ENCODE data around the gene IRGM.
"Not testable (repeated sequence)": the region's sequence is repeated elsewhere in the genome, so short reads cannot be mapped to it uniquely, and the experiment has no call there.

DNA sequence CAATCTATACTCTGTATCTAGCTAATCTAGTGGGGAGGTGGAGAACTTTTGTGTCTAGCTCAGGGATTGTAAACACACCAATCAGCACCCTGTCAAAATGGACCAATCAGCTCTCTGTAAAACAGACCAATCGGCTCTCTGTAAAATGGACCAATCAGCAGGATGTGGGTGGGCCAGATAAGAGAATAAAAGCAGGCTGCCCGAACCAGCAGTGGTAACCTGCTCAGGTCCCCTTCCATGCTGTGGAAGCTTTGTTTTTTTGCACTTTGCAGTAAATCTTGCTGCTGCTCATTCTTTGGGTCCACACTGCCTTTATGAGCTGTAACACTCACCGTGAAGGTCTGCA is at the start of gene IRGM:
- not testable (repeated sequence) for TF ChIP-seq CTCF (IDR thresholded peaks at IDR 0.05; ENCODE audit: poor library complexity, severe bottlenecking); SMC3 (conservative IDR thresholded peaks at IDR 0.05; ENCODE audit: poor library complexity); TAF1 (IDR thresholded peaks at IDR 0.05; ENCODE audit: low read depth); EZH2 (IDR thresholded peaks at IDR 0.05; ENCODE audit: borderline replicate concordance, insufficient read depth, low read length, poor library complexity, severe bottlenecking); POLR2AphosphoS5 (IDR thresholded peaks at IDR 0.05); EP300 (conservative IDR thresholded peaks at IDR 0.05; ENCODE audit: poor library complexity, severe bottlenecking)

All from neural cell (in vitro differentiated cells).